ENCODE measurements around the gene GUCA2A.

GUCA2A gene

DNA sequence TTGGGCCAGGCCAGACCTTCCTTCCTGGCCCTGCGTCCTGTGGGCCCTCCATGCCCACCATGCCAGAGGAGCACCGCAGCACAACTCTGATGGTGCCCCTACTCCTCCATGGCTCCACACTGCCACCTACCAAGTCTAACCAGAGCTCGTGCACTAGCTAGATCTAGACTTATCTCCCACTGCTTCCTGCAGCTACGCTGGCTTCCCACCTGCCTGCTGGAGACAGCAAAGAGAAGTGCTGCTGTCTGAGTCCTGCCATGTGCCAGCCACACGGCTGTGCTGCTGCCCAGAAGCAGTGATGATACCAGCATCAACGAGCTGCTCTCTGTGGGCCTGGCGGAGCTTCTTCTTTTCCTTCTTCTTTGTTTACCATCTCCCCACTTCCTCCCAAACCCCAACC, 6.9 kb downstream of the GUCA2A start:
- no peak for TF ChIP-seq CTCF (IDR thresholded peaks at IDR 0.05; ENCODE audit: borderline replicate concordance, control extremely low read depth, extremely low read depth, insufficient read depth, missing control alignments)
- no peak for DNase-seq (ENCODE audit: low spot score)
- in situ Hi-C loops (cut with MboI; ENCODE audit: low sequenced_read_pairs, unreplicated experiment), result no loop called here

DNA sequence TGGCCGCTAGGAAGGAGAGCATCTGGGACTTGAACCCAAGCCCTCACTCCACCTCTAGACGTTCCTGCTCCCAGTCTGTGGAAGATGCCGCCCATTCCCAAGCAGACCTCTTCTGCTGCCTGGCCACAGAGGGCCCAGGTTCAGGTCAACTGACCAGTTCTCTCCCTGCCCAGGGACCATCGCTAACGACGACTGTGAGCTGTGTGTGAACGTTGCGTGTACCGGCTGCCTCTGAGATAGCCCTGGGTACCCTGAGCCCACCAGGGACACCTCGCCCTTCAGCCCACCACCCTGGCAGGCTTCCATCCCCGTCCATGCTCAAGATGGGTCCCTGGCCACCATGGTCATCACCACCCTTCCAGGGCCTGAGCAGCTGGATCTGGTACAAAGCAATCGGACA, 9.2 kb downstream of the GUCA2A start:
- in situ Hi-C loops (cut with MboI; ENCODE audit: low sequenced_read_pairs, unreplicated experiment), result no loop called here

GRCh38 chr1:42154685-42155084, 9.9 kb downstream of the GUCA2A start:
- TF ChIP-seq CTCF (IDR thresholded peaks at IDR 0.05; ENCODE audit: borderline replicate concordance, control extremely low read depth, extremely low read depth, insufficient read depth, missing control alignments), result no peak
- in situ Hi-C loops (cut with MboI; ENCODE audit: low sequenced_read_pairs, unreplicated experiment), result no loop called here
- no peak for DNase-seq (ENCODE audit: low spot score)

More for the DNA sequence above, 9.2 kb downstream of the GUCA2A start:
- DNase-seq (ENCODE audit: low spot score), result no peak
- no peak for TF ChIP-seq CTCF (IDR thresholded peaks at IDR 0.05; ENCODE audit: borderline replicate concordance, control extremely low read depth, extremely low read depth, insufficient read depth, missing control alignments)

DNA sequence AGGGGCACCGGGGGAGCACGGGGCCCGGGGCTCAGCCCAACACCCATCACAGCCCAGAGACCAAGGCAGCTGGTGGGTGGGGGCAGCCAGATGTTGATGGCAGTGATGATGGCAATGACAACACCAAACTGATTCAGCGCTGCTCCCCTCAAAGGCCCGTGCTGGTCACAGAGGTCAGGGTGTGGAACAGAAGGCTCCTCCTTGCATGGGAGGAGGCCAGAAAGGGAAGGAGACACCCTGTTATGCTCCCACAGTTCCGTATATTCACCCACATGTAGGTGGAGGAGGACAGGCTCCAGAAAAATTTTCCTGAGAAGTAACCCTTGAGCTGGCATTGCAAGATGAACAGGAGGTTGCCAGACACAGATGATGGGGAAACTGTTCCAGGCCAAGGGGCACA, 10.9 kb downstream of the GUCA2A start:
- TF ChIP-seq CTCF (IDR thresholded peaks at IDR 0.05; ENCODE audit: borderline replicate concordance, control extremely low read depth, extremely low read depth, insufficient read depth, missing control alignments), result no peak
- in situ Hi-C loops (cut with MboI; ENCODE audit: low sequenced_read_pairs, unreplicated experiment), result no loop called here
- DNase-seq (ENCODE audit: low spot score), result no peak

GRCh38 chr1:42152907-42153600, 11.5 kb downstream of the GUCA2A start, which contains the start of gene GUCA2B:
Gene GUCA2B (plus strand): TSS chr1:42153410. CDS start chr1:42153451, 41 bp downstream.
- no peak for TF ChIP-seq CTCF (IDR thresholded peaks at IDR 0.05; ENCODE audit: borderline replicate concordance, control extremely low read depth, extremely low read depth, insufficient read depth, missing control alignments)
- no peak for DNase-seq (ENCODE audit: low spot score)
- in situ Hi-C loops (cut with MboI; ENCODE audit: low sequenced_read_pairs, unreplicated experiment), result no loop called here

DNA sequence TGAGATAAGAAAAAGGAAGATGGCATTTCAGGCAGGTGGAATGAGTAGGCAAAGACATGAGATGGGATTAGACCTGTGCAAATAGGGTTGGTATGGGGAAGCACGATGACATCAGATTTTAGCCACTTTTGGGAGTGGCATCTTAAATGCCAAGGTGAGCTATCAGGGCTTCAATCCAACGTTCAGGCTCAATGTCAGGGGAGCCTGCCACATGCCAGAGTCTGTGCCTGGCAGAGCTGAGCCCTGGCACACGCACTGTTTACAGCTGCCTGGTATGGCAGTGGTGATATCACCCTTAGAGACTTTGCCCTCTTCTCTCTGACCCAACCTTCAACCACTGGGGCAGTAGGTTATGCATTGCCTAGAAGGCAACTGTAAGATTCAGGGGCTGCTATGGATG, 12.4 kb downstream of the GUCA2A start:
- no peak for TF ChIP-seq CTCF (IDR thresholded peaks at IDR 0.05; ENCODE audit: borderline replicate concordance, control extremely low read depth, extremely low read depth, insufficient read depth, missing control alignments)
- no peak for DNase-seq (ENCODE audit: low spot score)
- in situ Hi-C loops (cut with MboI; ENCODE audit: low sequenced_read_pairs, unreplicated experiment), result no loop called here
